Upper lobe of left lung (tissue), 6 donors: ENCODE results near the gene NELFE. TPM values are rescaled to one million over a fixed set of nuclear protein-coding genes. Genes with fewer than 3 reads are reported as not detected.

Experiments
- ATAC-seq, 2 donors: fragments of 200-7000 bp; cut with Tn5 transposase; one replicate each; pipeline ENCODE4 v1.9.1; 2022; ENCODE audit warnings: mild to moderate bottlenecking in 2 of 2, moderate library complexity in 2 of 2; ENCODE audit not compliant: low FRiP score in 2 of 2
- DNase-seq, 2 donors: peaks; one replicate each; pipeline ENCODE4 v3.0.0-alpha.2; 2019 to 2020
- H3K27ac ChIP-seq, 4 donors: fragments of 200-600 bp; sonication (generic); one replicate each; pipeline ENCODE4 v1.5.1; 2016 to 2019
- H3K27me3 ChIP-seq, 4 donors: fragments of 200-600 bp; sonication (generic); one replicate each; pipeline ENCODE4 v1.5.1; 2017 to 2019
- H3K36me3 ChIP-seq, 4 donors: fragments of 200-600 bp; sonication (generic); one replicate each; pipeline ENCODE4 v1.5.1; 2016 to 2019
- H3K4me1 ChIP-seq, 4 donors: fragments of 200-600 bp; sonication (generic); one replicate each; pipeline ENCODE4 v1.5.1; 2018 to 2019
- H3K4me3 ChIP-seq, 4 donors: fragments of 200-600 bp; sonication (generic); one replicate each; pipeline ENCODE4 v1.5.1; 2017 to 2019; ENCODE audit warnings: mild to moderate bottlenecking in 2 of 4, moderate library complexity in 1 of 4
- H3K9me3 ChIP-seq, 4 donors: fragments of 200-600 bp; sonication (generic); one replicate each; pipeline ENCODE4 v1.5.1; 2018 to 2019
- CTCF ChIP-seq, 6 experiments: fragments of 450-650 bp in 4 of 6; fragments of 200-600 bp in 2 of 6; sonication (generic) in 2 of 6; IDR thresholded peaks; one replicate each; pipeline ENCODE4 v1.5.1; 2016 to 2019; ENCODE audit warnings: antibody characterized with exemption in 6 of 6
- EP300 ChIP-seq, 4 donors: sonication (generic); formaldehyde crosslinking; IDR thresholded peaks; one replicate each; pipeline ENCODE4 v1.5.1; 2017; ENCODE audit warnings: antibody characterized with exemption in 4 of 4, control low read depth in 2 of 4
- POLR2A ChIP-seq, 4 donors: fragments of 450-650 bp; IDR thresholded peaks; one replicate each; pipeline ENCODE4 v1.5.1; 2016 to 2017; ENCODE audit warnings: antibody characterized with exemption in 4 of 4, mild to moderate bottlenecking in 2 of 4
- POLR2AphosphoS5 ChIP-seq, 2 donors: sonication (generic); formaldehyde crosslinking; IDR thresholded peaks; one replicate each; pipeline ENCODE4 v1.5.1; 2017; ENCODE audit warnings: antibody characterized with exemption in 2 of 2
- WGBS, 2 donors: methylation state at CpG; one replicate each; pipeline ENCODE4 v1.1.5; 2017 to 2018; 5-methylcytosine and 5-hydroxymethylcytosine counted together
- total RNA-seq, 6 donors: library from RNA; depleted of rRNA in 4 of 6; stranded (reverse); fragments of >200 nt in 4 of 6; gene quantifications; one replicate each; pipeline versions ENCODE4 v1.1.0 to v1.2.1, GENCODE V29; 2016 to 2021
- donor health status: DM: no; HTN: no; CAD: no; lungs with moderate emphysema.
- donor health status: DM: no; HTN: yes; CAD: no; lungs with severe emphysema.

NELFE gene
- total RNA-seq, 6 donors from 2014 or later: 42.8 to 84.2 (median 63.0) TPM

GRCh38 chr6:31945507-31946369 is 13.0 kb downstream of the NELFE start, which contains the start of gene CFB:
TSS of gene CFB (plus strand) at chr6:31946095. CDS start at chr6:31946222, 127 bp downstream.
- no peaks in the 10 kb centered on the region for H3K9me3 ChIP-seq
- H3K4me1 ChIP-seq: peaks cover 17 to 28% (median 21%) of the 10 kb centered on the region in 4 donors
- peaks cover 0 to 31% (median 15%) of the 10 kb centered on the region in 4 donors for H3K36me3 ChIP-seq
- peak within 1 kb of the TSS in 3 of 4 donors; percentile 3 to 39 (median 26) for H3K4me3 ChIP-seq
- peak within 1 kb of the TSS; percentile 76 to 90 (median 86) for H3K27ac ChIP-seq
- TF ChIP-seq EP300 (IDR thresholded peaks at IDR 0.05): peak in 2 of 4 donors; percentile 17 to 69
- no peak for TF ChIP-seq CTCF (IDR thresholded peaks at IDR 0.05)
- peak; percentile 46 to 53 for TF ChIP-seq POLR2AphosphoS5 (IDR thresholded peaks at IDR 0.05)
- TF ChIP-seq POLR2A (IDR thresholded peaks at IDR 0.05): peak in 1 of 4 donors; percentile 46
- peak in 1 of 2 donors; percentile 85 for DNase-seq
- 29 to 40% methylated on average over 9 to 11 of the region's 11 CpGs for WGBS, 2 donors
- ATAC-seq: peak; percentile 80 to 82
- no peaks in the 10 kb centered on the region for H3K27me3 ChIP-seq

- peaks cover 17 to 28% (median 21%) of the 10 kb centered on the region in 4 donors for H3K4me1 ChIP-seq
- TF ChIP-seq POLR2A (IDR thresholded peaks at IDR 0.05): no peak
- no peak for TF ChIP-seq CTCF (IDR thresholded peaks at IDR 0.05)
- no peak for TF ChIP-seq POLR2AphosphoS5 (IDR thresholded peaks at IDR 0.05)
- no peak for TF ChIP-seq EP300 (IDR thresholded peaks at IDR 0.05)
- 80 to 85% methylated on average over 9 of the region's 9 CpGs for WGBS, 2 donors
- no peaks in the 10 kb centered on the region for H3K27me3 ChIP-seq
- no peak for ATAC-seq
- peak overlapping the region in 2 of 4 donors; percentile 26 to 39 for H3K4me3 ChIP-seq
- H3K36me3 ChIP-seq: peaks cover 0 to 29% (median 10%) of the 10 kb centered on the region in 4 donors
- peak overlapping the region; percentile 76 to 90 (median 86) for H3K27ac ChIP-seq
- H3K9me3 ChIP-seq: no peaks in the 10 kb centered on the region
- DNase-seq: no peak
These were observed 13.6 kb downstream of the NELFE start for GRCh38 chr6:31945154-31945506.

GRCh38 chr6:31943742-31944141 is 15.0 kb downstream of the NELFE start:
- ATAC-seq: no peak
- no peak for TF ChIP-seq CTCF (IDR thresholded peaks at IDR 0.05)
- TF ChIP-seq POLR2AphosphoS5 (IDR thresholded peaks at IDR 0.05): no peak
- TF ChIP-seq EP300 (IDR thresholded peaks at IDR 0.05): no peak
- TF ChIP-seq POLR2A (IDR thresholded peaks at IDR 0.05): no peak
- 80 to 92% methylated on average over 2 to 3 of the region's 3 CpGs for WGBS, 2 donors
- Histone ChIP-seq H3K36me3 (peaks cover 0 to 37% (median 8%) of the 10 kb centered on the region in 4 donors), H3K27me3 (no peaks in the 10 kb centered on the region), H3K4me1 (peaks cover 17 to 26% (median 21%) of the 10 kb centered on the region in 4 donors), H3K27ac (no peak overlapping the region), H3K9me3 (no peaks in the 10 kb centered on the region), H3K4me3 (no peak overlapping the region)
- DNase-seq: no peak

- TF ChIP-seq CTCF (IDR thresholded peaks at IDR 0.05): no peak
- no peak for TF ChIP-seq POLR2A (IDR thresholded peaks at IDR 0.05)
- no peak for TF ChIP-seq EP300 (IDR thresholded peaks at IDR 0.05)
- TF ChIP-seq POLR2AphosphoS5 (IDR thresholded peaks at IDR 0.05): no peak
- Histone ChIP-seq H3K4me3 (no peak overlapping the region), H3K27me3 (no peaks in the 10 kb centered on the region), H3K9me3 (no peaks in the 10 kb centered on the region), H3K36me3 (peaks cover 0 to 33% (median 6%) of the 10 kb centered on the region in 4 donors), H3K4me1 (peaks cover 4 to 8% (median 8%) of the 10 kb centered on the region in 4 donors), H3K27ac (no peak overlapping the region)
- DNase-seq (no peak), ATAC-seq (no peak)
- WGBS, 2 donors: 6 to 23% methylated on average over 3 to 6 of the region's 6 CpGs
These were observed 18.5 kb downstream of the NELFE start for GRCh38 chr6:31940256-31940664.
